ENCODE measurements around the gene KAT6B.
A peak's percentile ranks its signal among the peaks of the same experiment; 100 is the strongest.

Gene KAT6B

DNA sequence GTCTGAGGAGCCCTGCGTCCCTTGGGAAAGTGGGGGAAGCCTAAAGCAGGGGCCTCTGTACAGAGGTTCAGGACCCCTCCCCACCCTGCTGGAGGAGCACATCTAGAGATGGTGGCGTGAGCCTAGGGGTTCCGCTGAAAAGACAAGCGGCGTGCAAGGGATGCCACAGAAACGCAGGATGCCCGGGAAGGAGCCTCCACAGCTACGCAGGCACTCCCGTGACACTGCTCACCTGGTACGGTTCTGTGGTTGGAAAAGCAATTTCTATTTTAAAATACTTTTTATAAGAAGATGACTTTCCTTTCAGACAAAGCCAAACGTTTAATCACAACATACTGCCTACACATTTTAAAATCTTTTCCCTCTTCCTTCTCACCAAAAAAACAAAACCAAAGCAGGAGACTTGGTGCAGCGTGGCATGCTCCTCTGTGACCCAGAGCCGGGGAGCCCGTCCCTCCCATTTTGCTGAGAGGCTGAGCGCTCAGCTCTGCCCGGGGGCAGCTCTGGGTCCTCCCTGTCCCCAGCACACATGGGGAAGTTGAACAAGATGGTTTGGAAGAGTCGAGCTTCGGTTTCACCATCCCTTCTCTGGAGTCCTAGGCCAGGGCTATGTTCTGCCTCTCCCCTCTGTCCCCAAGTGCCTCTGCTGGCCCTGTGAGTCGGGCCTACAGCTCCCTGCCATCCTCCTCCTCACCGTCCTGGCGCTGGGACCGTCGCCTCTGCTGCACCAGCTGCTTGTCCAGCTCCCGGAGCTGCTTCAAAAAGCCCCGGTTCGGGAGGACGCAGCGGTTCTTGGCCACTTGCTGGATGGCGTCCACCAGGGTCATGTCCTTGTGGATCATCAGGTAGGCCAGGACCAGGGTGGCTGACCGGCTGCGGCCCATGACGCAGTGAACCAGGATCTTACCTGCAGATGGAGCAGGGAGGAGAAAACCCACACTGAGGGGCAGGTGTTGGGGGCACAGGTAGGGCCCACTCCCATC is 211.1 kb downstream of the KAT6B start:
- H3K27me3 Mint-ChIP-seq (ENCODE audit: low read depth, poor library complexity), result peaks cover 10% of the 10 kb centered on the region
- TF ChIP-seq, protein P1, sequence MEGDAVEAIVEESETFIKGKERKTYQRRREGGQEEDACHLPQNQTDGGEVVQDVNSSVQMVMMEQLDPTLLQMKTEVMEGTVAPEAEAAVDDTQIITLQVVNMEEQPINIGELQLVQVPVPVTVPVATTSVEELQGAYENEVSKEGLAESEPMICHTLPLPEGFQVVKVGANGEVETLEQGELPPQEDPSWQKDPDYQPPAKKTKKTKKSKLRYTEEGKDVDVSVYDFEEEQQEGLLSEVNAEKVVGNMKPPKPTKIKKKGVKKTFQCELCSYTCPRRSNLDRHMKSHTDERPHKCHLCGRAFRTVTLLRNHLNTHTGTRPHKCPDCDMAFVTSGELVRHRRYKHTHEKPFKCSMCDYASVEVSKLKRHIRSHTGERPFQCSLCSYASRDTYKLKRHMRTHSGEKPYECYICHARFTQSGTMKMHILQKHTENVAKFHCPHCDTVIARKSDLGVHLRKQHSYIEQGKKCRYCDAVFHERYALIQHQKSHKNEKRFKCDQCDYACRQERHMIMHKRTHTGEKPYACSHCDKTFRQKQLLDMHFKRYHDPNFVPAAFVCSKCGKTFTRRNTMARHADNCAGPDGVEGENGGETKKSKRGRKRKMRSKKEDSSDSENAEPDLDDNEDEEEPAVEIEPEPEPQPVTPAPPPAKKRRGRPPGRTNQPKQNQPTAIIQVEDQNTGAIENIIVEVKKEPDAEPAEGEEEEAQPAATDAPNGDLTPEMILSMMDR (IDR thresholded peaks at IDR 0.05), result no peak
- no peaks in the 10 kb centered on the region for H3K9me3 Mint-ChIP-seq
- H3K36me3 Mint-ChIP-seq (ENCODE audit: low read depth), result no peaks in the 10 kb centered on the region
- no peak overlapping the region for H3K4me3 Mint-ChIP-seq
- no peak overlapping the region for H3K27ac Mint-ChIP-seq
- no peak for DNase-seq
- H3K4me1 Mint-ChIP-seq, result no peaks in the 10 kb centered on the region

GRCh38 chr10:75038335-75038734 is 211.9 kb downstream of the KAT6B start:
- no peak overlapping the region for H3K27ac Mint-ChIP-seq
- no peaks in the 10 kb centered on the region for H3K4me1 Mint-ChIP-seq
- no peaks in the 10 kb centered on the region for H3K9me3 Mint-ChIP-seq

GRCh38 chr10:75040576-75040975 is 214.2 kb downstream of the KAT6B start:
- H3K27ac Mint-ChIP-seq, result no peak overlapping the region
- no peaks in the 10 kb centered on the region for H3K36me3 Mint-ChIP-seq (ENCODE audit: low read depth)
- peaks cover 8% of the 10 kb centered on the region for H3K27me3 Mint-ChIP-seq (ENCODE audit: low read depth, poor library complexity)
- DNase-seq, result no peak
- H3K4me3 Mint-ChIP-seq, result no peak overlapping the region
- no peaks in the 10 kb centered on the region for H3K4me1 Mint-ChIP-seq
- TF ChIP-seq, protein P1 (IDR thresholded peaks at IDR 0.05), result no peak
- peaks cover 5% of the 10 kb centered on the region for H3K9me3 Mint-ChIP-seq

More at GRCh38 chr10:75038335-75038734, 211.9 kb downstream of the KAT6B start:
- Mint-ChIP-seq H3K4me3 (no peak overlapping the region), H3K27me3 (ENCODE audit: low read depth, poor library complexity) (peaks cover 10% of the 10 kb centered on the region), H3K36me3 (ENCODE audit: low read depth) (no peaks in the 10 kb centered on the region)
- TF ChIP-seq, protein P1 (IDR thresholded peaks at IDR 0.05), result no peak
- DNase-seq, result no peak

GRCh38 chr10:75042292-75042974 is 216.0 kb downstream of the KAT6B start:
- Mint-ChIP-seq H3K4me3 (no peak overlapping the region), H3K9me3 (peaks cover 5% of the 10 kb centered on the region), H3K27me3 (ENCODE audit: low read depth, poor library complexity) (peaks cover 9% of the 10 kb centered on the region), H3K36me3 (ENCODE audit: low read depth) (no peaks in the 10 kb centered on the region), H3K4me1 (peaks cover 8% of the 10 kb centered on the region), H3K27ac (peak overlapping the region; percentile 16)
- DNase-seq, result no peak
- TF ChIP-seq, protein P1 (IDR thresholded peaks at IDR 0.05), result no peak

DNA sequence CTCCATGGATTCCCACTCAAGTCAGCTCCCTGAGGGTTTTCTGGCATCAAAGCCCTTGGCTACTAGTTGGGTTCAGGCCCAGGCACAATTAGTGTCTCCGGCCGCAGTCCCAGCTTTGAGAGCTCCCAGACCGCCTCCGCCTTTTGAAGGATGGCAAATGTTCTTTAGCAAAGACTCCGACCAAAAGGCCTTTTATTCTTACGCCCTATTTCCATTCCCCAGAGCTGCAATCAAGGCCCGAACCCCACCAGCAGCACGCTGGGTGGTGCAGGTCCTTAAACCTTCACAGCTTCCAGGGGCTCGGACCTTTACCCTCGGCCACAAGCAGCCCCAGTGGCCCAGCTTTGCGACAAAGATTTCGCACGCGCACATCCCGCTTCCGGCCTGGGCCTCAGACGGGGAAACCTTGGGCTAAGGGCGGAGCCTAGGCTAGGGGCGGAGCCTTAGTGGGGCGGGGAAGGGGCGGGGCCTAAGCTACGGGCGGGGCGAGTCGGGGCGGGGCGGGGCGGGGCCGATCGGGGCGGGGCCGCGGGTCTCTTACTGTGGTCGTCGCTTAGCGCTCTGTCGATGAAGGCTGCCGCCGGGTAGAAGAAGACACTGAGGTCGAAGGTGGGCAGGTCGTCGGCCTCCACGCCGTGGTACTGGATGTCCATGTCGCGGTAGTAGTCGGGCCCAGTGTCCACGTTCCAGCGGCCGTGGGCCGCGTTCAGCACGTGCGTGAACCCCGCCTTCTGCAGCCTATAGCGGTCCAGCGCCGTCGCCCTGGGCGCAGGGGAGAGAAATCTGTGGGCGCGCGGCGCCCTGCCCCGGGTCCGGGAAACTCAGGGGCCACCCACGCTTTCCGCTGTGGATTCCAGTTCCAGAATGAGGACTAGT is 217.1 kb downstream of the KAT6B start:
- Mint-ChIP-seq H3K9me3 (peaks cover 5% of the 10 kb centered on the region), H3K27me3 (ENCODE audit: low read depth, poor library complexity) (peaks cover 9% of the 10 kb centered on the region), H3K36me3 (ENCODE audit: low read depth) (no peaks in the 10 kb centered on the region), H3K4me1 (peaks cover 16% of the 10 kb centered on the region), H3K4me3 (no peak overlapping the region), H3K27ac (no peak overlapping the region)
- TF ChIP-seq, protein P1 (IDR thresholded peaks at IDR 0.05), result no peak
- DNase-seq, result no peak
